H1 (cell line): ENCODE measurements around the gene MT1G. TPM values are rescaled to one million over a fixed set of nuclear protein-coding genes. Genes with fewer than 3 reads are reported as not detected.

ENCODE experiments used
- CTCF ChIA-PET: fragments of 300-600 bp; sonication (Branson Sonifier 250); formaldehyde crosslinking; loops from one replicate; lab custom pipeline; 2021; ENCODE audit not compliant: partially characterized antibody; lab: Charles Lee
- POLR2A ChIA-PET: fragments of 300-600 bp; sonication (Branson Sonifier 250); formaldehyde crosslinking; loops from one replicate; lab custom pipeline; 2021; ENCODE audit warnings: inconsistent platforms; ENCODE audit not compliant: partially characterized antibody; lab: Charles Lee
- DNase-seq, 2 experiments: peaks; one replicate each; pipeline versions ENCODE4 v3.0.0 to v3.0.0-alpha.2; 2010 to 2022; ENCODE audit warnings: low spot score in 2 of 2, low read depth in 1 of 2, mixed read lengths in 1 of 2
- FAIRE-seq: peaks from 2 replicates; lab custom pipeline; 2011; peaks lifted over from hg19 to GRCh38; lab: Jason Lieb, UNC
- H2AFZ ChIP-seq: 2 replicates; pipeline ENCODE4 v1.8.1; 2012; ENCODE audit warnings: low read length, inconsistent platforms
- H2AK5ac ChIP-seq: 2 replicates; pipeline ENCODE4 v1.6.1; 2013; ENCODE audit warnings: low read depth, low read length
- H2BK120ac ChIP-seq: replicated peaks from 2 replicates; pipeline ENCODE3; 2013; ENCODE audit warnings: low read depth, low read length, inconsistent platforms
- H2BK12ac ChIP-seq: 2 replicates; pipeline ENCODE4 v1.6.1; 2013; ENCODE audit warnings: low read depth, low read length
- H2BK15ac ChIP-seq: 2 replicates; pipeline ENCODE4 v1.6.1; 2013; ENCODE audit warnings: low read length
- H2BK20ac ChIP-seq: 2 replicates; pipeline ENCODE4 v1.6.1; 2013; ENCODE audit warnings: low read length
- H2BK5ac ChIP-seq: 2 replicates; pipeline ENCODE4 v1.6.1; 2013; ENCODE audit warnings: low read depth, low read length
- H3K14ac ChIP-seq: 2 replicates; pipeline ENCODE4 v1.6.1; 2013; ENCODE audit warnings: inconsistent platforms; ENCODE audit not compliant: insufficient read length
- H3K18ac ChIP-seq: 2 replicates; pipeline ENCODE4 v1.6.1; 2013; ENCODE audit warnings: low read length; ENCODE audit errors: extremely low read depth
- H3K23ac ChIP-seq: 2 replicates; pipeline ENCODE4 v1.6.1; 2013; ENCODE audit warnings: inconsistent platforms; ENCODE audit not compliant: insufficient read length
- H3K23me2 ChIP-seq: 2 replicates; pipeline ENCODE4 v1.6.1; 2013; ENCODE audit warnings: low read depth, low read length
- H3K27ac ChIP-seq: 2 replicates; pipeline ENCODE4 v1.6.1; 2011; ENCODE audit warnings: low read depth, low read length, inconsistent platforms
- H3K27me3 ChIP-seq, 4 experiments: replicated peaks in 1 of 4; 1 replicate in 1 of 4; 2 replicates in 3 of 4; pipeline versions ENCODE4 v1.6.1 to v1.8.1; 2011 to 2013; ENCODE audit warnings: low read length in 3 of 4, mild to moderate bottlenecking in 3 of 4, inconsistent platforms in 2 of 4, mixed read lengths in 2 of 4, moderate library complexity in 1 of 4; ENCODE audit not compliant: control insufficient read depth in 3 of 4, insufficient read depth in 3 of 4; ENCODE audit errors: extremely low read depth in 1 of 4
- H3K36me3 ChIP-seq, 4 experiments: 2 replicates each; pipeline versions ENCODE4 v1.6.1 to v1.8.1; 2011 to 2013; ENCODE audit warnings: mild to moderate bottlenecking in 4 of 4, low read length in 3 of 4, moderate library complexity in 2 of 4, control low read depth in 1 of 4, inconsistent platforms in 1 of 4; ENCODE audit not compliant: insufficient read depth in 4 of 4, control insufficient read depth in 2 of 4
- H3K4ac ChIP-seq: replicated peaks from 2 replicates; pipeline ENCODE3; 2013; ENCODE audit warnings: low read length, low read depth, mixed read lengths, inconsistent platforms; ENCODE audit not compliant: insufficient read length
- H3K4me1 ChIP-seq, 4 experiments: replicated peaks in 1 of 4; 1 replicate in 1 of 4; 2 replicates in 3 of 4; pipeline versions ENCODE4 v1.6.1 to v1.8.1; 2011 to 2013; ENCODE audit warnings: low read length in 3 of 4, inconsistent platforms in 2 of 4, mixed read lengths in 1 of 4; ENCODE audit not compliant: insufficient read depth in 4 of 4, control insufficient read depth in 3 of 4
- H3K4me2 ChIP-seq, 2 experiments: 2 replicates each; pipeline versions ENCODE4 v1.6.1 to v1.8.1; 2011 to 2013; ENCODE audit warnings: low read depth in 2 of 2, low read length in 2 of 2, control low read depth in 1 of 2, inconsistent platforms in 1 of 2, mild to moderate bottlenecking in 1 of 2; ENCODE audit not compliant: insufficient read depth in 1 of 2
- H3K4me3 ChIP-seq, 4 experiments: fragments of 200-600, 300-600 bp in 1 of 4; sonication (generic), shearing (Covaris generic), sonication (Bioruptor Twin) in 1 of 4; 2 replicates each; pipeline versions ENCODE4 v1.5.1 to v1.8.1; 2011 to 2016; ENCODE audit warnings: low read length in 4 of 4, low read depth in 3 of 4, control low read depth in 2 of 4, inconsistent platforms in 2 of 4, mild to moderate bottlenecking in 2 of 4, mixed read lengths in 1 of 4, moderate library complexity in 1 of 4; ENCODE audit not compliant: insufficient read depth in 2 of 4; ENCODE audit errors: extremely low read depth in 1 of 4
- H3K56ac ChIP-seq: replicated peaks from 2 replicates; pipeline ENCODE3; 2013; ENCODE audit warnings: low read depth, mild to moderate bottlenecking, mixed read lengths, low read length, inconsistent platforms; ENCODE audit not compliant: insufficient read length
- H3K79me1 ChIP-seq: 2 replicates; pipeline ENCODE4 v1.6.1; 2013; ENCODE audit warnings: low read depth, low read length, control low read depth
- H3K79me2 ChIP-seq, 2 experiments: 2 replicates each; pipeline versions ENCODE4 v1.6.1 to v1.8.1; 2012 to 2013; ENCODE audit warnings: low read length in 2 of 2, mild to moderate bottlenecking in 2 of 2, inconsistent platforms in 1 of 2; ENCODE audit not compliant: insufficient read depth in 2 of 2, control insufficient read depth in 1 of 2
- H3K9ac ChIP-seq, 4 experiments: replicated peaks in 1 of 4; 1 replicate in 1 of 4; 2 replicates in 3 of 4; pipeline versions ENCODE4 v1.6.1 to v1.8.1; 2011 to 2013; ENCODE audit warnings: low read depth in 3 of 4, low read length in 3 of 4, control low read depth in 2 of 4, mild to moderate bottlenecking in 2 of 4, moderate library complexity in 2 of 4, inconsistent platforms in 1 of 4; ENCODE audit errors: extremely low read depth in 1 of 4
- H3K9me3 ChIP-seq, 2 experiments: 2 replicates each; pipeline versions ENCODE4 v1.6.1 to v1.8.1; 2012 to 2013; ENCODE audit warnings: mild to moderate bottlenecking in 2 of 2, moderate library complexity in 2 of 2, control low read depth in 1 of 2, inconsistent platforms in 1 of 2, low read depth in 1 of 2, low read length in 1 of 2, mixed read lengths in 1 of 2; ENCODE audit not compliant: insufficient read depth in 2 of 2
- H4K20me1 ChIP-seq, 2 experiments: replicated peaks in 1 of 2; 2 replicates each; pipeline versions ENCODE3 to v1.8.1; 2011 to 2013; ENCODE audit warnings: inconsistent platforms in 2 of 2, low read length in 2 of 2, mild to moderate bottlenecking in 1 of 2; ENCODE audit not compliant: insufficient read depth in 2 of 2, control insufficient read depth in 1 of 2
- H4K5ac ChIP-seq: 2 replicates; pipeline ENCODE4 v1.6.1; 2013; ENCODE audit warnings: low read length, low read depth, mixed read lengths, inconsistent platforms; ENCODE audit not compliant: insufficient read length
- H4K8ac ChIP-seq: 2 replicates; pipeline ENCODE4 v1.8.0; 2013; ENCODE audit warnings: mild to moderate bottlenecking, moderate library complexity, low read length, inconsistent platforms; ENCODE audit not compliant: insufficient read depth; ENCODE audit errors: extremely low read depth
- H4K91ac ChIP-seq: replicated peaks from 2 replicates; pipeline ENCODE3; 2013; ENCODE audit warnings: low read length, mixed read lengths, inconsistent platforms; ENCODE audit not compliant: insufficient read length
- EP300 ChIP-seq, 2 experiments: IDR thresholded peaks; 1 replicate in 1 of 2; 2 replicates in 1 of 2; pipeline ENCODE4 v1.6.1; 2011 to 2012; ENCODE audit warnings: low read depth in 2 of 2, low read length in 2 of 2, mild to moderate bottlenecking in 2 of 2, borderline replicate concordance in 1 of 2, inconsistent platforms in 1 of 2, moderate library complexity in 1 of 2
- GABPA ChIP-seq: IDR thresholded peaks from 2 replicates; pipeline ENCODE4 v1.6.1; 2011; ENCODE audit warnings: mild to moderate bottlenecking, low read length, moderate library complexity, borderline replicate concordance; ENCODE audit not compliant: insufficient read depth
- MAFK ChIP-seq: IDR thresholded peaks from 2 replicates; pipeline ENCODE4 v1.6.1; 2012; ENCODE audit warnings: low read depth, mild to moderate bottlenecking, improper control_type of control experiment, low read length
- POLR2A ChIP-seq, 2 experiments: IDR thresholded peaks; 1 replicate in 1 of 2; 2 replicates in 1 of 2; pipeline ENCODE4 v1.6.1; 2011; ENCODE audit warnings: low read depth in 2 of 2, low read length in 2 of 2, mild to moderate bottlenecking in 2 of 2; ENCODE audit errors: control extremely low read depth in 1 of 2
- SIN3A ChIP-seq, 2 experiments: IDR thresholded peaks in 1 of 2; conservative IDR thresholded peaks in 1 of 2; 2 replicates each; pipeline ENCODE4 v1.6.1; 2011 to 2012; ENCODE audit warnings: low read length in 2 of 2, improper control_type of control experiment in 1 of 2, low read depth in 1 of 2, mild to moderate bottlenecking in 1 of 2
- TAF1 ChIP-seq: IDR thresholded peaks from 2 replicates; pipeline ENCODE4 v1.6.1; 2011; ENCODE audit warnings: mild to moderate bottlenecking, low read depth, low read length
- WGBS, 2 experiments: shearing (Covaris generic) in 1 of 2; methylation state at CpG; one replicate each; pipeline versions ENCODE4 v1.1.6 to v1.1.7; 2013 to 2015; ENCODE audit warnings: low lambda C conversion rate in 2 of 2, mixed read lengths in 2 of 2, inconsistent platforms in 1 of 2, low coverage in 1 of 2, missing lambda C conversion rate in 1 of 2; ENCODE audit not compliant: insufficient replicate concordance in 2 of 2, insufficient coverage in 1 of 2, insufficient read length in 1 of 2; ENCODE audit errors: extremely low coverage in 1 of 2, missing lambda C conversion rate in 1 of 2; 5-methylcytosine and 5-hydroxymethylcytosine counted together
- polyA plus RNA-seq, 7 experiments: library from polyadenylated mRNA; depleted of rRNA in 3 of 7; stranded (reverse) in 5 of 7; unstranded in 2 of 7; fragments of >200 nt in 5 of 7; fragments of 200-250 nt in 2 of 7; gene quantifications; 1 replicate in 5 of 7; 2 replicates in 1 of 7; 4 replicates in 1 of 7; pipeline versions ENCODE4 v1.2.1 to v1.2.3, GENCODE V29; 2011 to 2013; ENCODE audit warnings: missing spikeins in 2 of 7, mixed read lengths in 2 of 7
- total RNA-seq: library from RNA; stranded (reverse); fragmentation: NEBNext Ultra II Directional; extraction: Animal tissue kit (Norgen Biotek cat#: 25700); gene quantifications from 2 replicates; pipeline ENCODE4 v1.2.1, GENCODE V29; 2021

The MT1G gene
- total and polyA plus RNA-seq, 2 of the 8 experiments (the other 6 are each of a cell fraction or from before 2014, with no cell fraction given) = 17.7 to 515 TPM

DNA sequence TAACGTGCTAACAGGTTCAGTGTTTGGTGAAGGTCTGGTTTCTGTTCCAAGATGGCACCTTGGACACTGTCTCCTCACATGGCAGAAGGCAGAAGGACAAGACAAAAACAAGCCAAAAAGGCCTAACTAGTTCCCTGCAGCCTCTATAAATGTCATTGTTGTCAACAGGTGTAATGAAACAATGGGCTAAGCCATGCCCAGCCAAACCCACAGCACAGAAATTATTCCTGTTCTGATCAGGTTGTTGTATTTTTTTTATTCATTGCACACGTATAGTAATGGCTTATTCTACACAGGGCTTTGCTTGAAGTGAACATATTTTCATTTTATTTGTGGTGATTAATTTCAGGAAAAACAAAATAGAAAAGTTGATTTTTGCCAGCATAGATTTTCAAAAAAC, 45.9 kb upstream of the MT1G start:
- peaks cover 0 to 3% (median 0%) of the 10 kb centered on the region in 4 experiments; a peak in 1 of 7 replicates for H3K27me3 ChIP-seq
- H3K9ac ChIP-seq = no peak overlapping the region
- no peak overlapping the region for H2BK15ac ChIP-seq
- H3K4me1 ChIP-seq = no peaks in the 10 kb centered on the region
- no peak overlapping the region for H2AFZ ChIP-seq
- H3K23ac ChIP-seq = no peak overlapping the region
- H3K27ac ChIP-seq = no peak overlapping the region
- no peak overlapping the region for H4K91ac ChIP-seq
- FAIRE-seq (no peak), DNase-seq (no peak)
- H3K56ac ChIP-seq = no peak overlapping the region
- H4K20me1 ChIP-seq = no peaks in the 10 kb centered on the region
- no peaks in the 10 kb centered on the region for H3K79me2 ChIP-seq
- no peak for TF ChIP-seq EP300 (IDR thresholded peaks at IDR 0.05; ENCODE audit: borderline replicate concordance in 1 of 2, low read depth in 2 of 2, low read length in 2 of 2)
- TF ChIP-seq SIN3A (conservative IDR thresholded peaks at IDR 0.05 in 1 of 2, IDR thresholded peaks at IDR 0.05 in 1 of 2; ENCODE audit: low read depth in 1 of 2, low read length in 2 of 2) = no peak
- no peak for TF ChIP-seq GABPA
- no peak for TF ChIP-seq POLR2A (IDR thresholded peaks at IDR 0.05; ENCODE audit: control extremely low read depth in 1 of 2, low read depth in 2 of 2, low read length in 2 of 2)
- no peak for TF ChIP-seq MAFK
- no peak for TF ChIP-seq TAF1
- no peaks in the 10 kb centered on the region for H3K23me2 ChIP-seq
- ChIA-PET CTCF (interaction anchor here (5.2 kb wide), 1 partner anchor 11 kb away, joined by 26 read pairs; no protein-coding TSS in a partner anchor), POLR2A (no interaction called here)
- H2BK120ac ChIP-seq = no peak overlapping the region
- H3K4me2 ChIP-seq = no peak overlapping the region
- H3K18ac ChIP-seq = no peak overlapping the region
- H3K4me3 ChIP-seq = no peak overlapping the region
- no peak overlapping the region for H2BK20ac ChIP-seq
- H2BK12ac ChIP-seq = no peak overlapping the region
- H4K5ac ChIP-seq = no peak overlapping the region
- H2AK5ac ChIP-seq = no peak overlapping the region
- H2BK5ac ChIP-seq = no peak overlapping the region
- 85% methylated on average over 2 of the region's 2 CpGs; no CpG with 5 or more reads in 1 of the 2 experiments for WGBS, 2 experiments
- no peaks in the 10 kb centered on the region for H3K9me3 ChIP-seq
- H3K4ac ChIP-seq = no peak overlapping the region
- no peak overlapping the region for H4K8ac ChIP-seq
- no peak overlapping the region for H3K14ac ChIP-seq
- no peaks in the 10 kb centered on the region for H3K79me1 ChIP-seq
- no peaks in the 10 kb centered on the region for H3K36me3 ChIP-seq
